HUES6 (cell line): Measurements from ENCODE around the gene RNF40.

Experiments used
- H3K27ac ChIP-seq: 2 replicates; pipeline ENCODE4 v1.7.0; 2013; ENCODE audit warnings: low read depth, mild to moderate bottlenecking, low read length, inconsistent platforms
- H3K27me3 ChIP-seq: 2 replicates; pipeline ENCODE4 v1.6.1; 2013; ENCODE audit warnings: low read length; ENCODE audit not compliant: control insufficient read depth, insufficient read depth
- H3K36me3 ChIP-seq: 2 replicates; pipeline ENCODE4 v1.6.1; 2013; ENCODE audit warnings: low read length; ENCODE audit not compliant: control insufficient read depth, insufficient read depth
- H3K4me1 ChIP-seq: 2 replicates; pipeline ENCODE4 v1.6.1; 2013; ENCODE audit warnings: low read length; ENCODE audit not compliant: control insufficient read depth, insufficient read depth
- H3K4me3 ChIP-seq: 2 replicates; pipeline ENCODE4 v1.5.1; 2013; ENCODE audit warnings: low read depth, low read length
- H3K9ac ChIP-seq: one replicate; pipeline ENCODE4 v1.6.1; 2013; ENCODE audit warnings: mild to moderate bottlenecking, low read length
- H3K9me3 ChIP-seq: 2 replicates; pipeline ENCODE4 v1.6.1; 2013; ENCODE audit warnings: low read depth, low read length; ENCODE audit not compliant: control insufficient read depth, insufficient read depth

Gene RNF40

GRCh38 chr16:30766206-30766932 lies 4.2 kb downstream of the RNF40 start:
- H3K9ac ChIP-seq, result no peak overlapping the region
- H3K27me3 ChIP-seq, result no peaks in the 10 kb centered on the region
- no peak overlapping the region for H3K4me3 ChIP-seq
- H3K36me3 ChIP-seq, result peaks cover 86% of the 10 kb centered on the region
- H3K4me1 ChIP-seq, result peaks cover 5% of the 10 kb centered on the region; the same call in 1 of the 2 replicates
- H3K27ac ChIP-seq, result no peak overlapping the region
- no peaks in the 10 kb centered on the region for H3K9me3 ChIP-seq

- Histone ChIP-seq H3K27ac (no peak overlapping the region), H3K9ac (no peak overlapping the region), H3K36me3 (peaks cover 92% of the 10 kb centered on the region), H3K9me3 (no peaks in the 10 kb centered on the region), H3K4me1 (peaks cover 5% of the 10 kb centered on the region; the same call in 1 of the 2 replicates), H3K27me3 (no peaks in the 10 kb centered on the region), H3K4me3 (no peak overlapping the region)
Observed at GRCh38 chr16:30766933-30767284, 4.8 kb downstream of the RNF40 start.

- H3K4me1 ChIP-seq, result peaks cover 2% of the 10 kb centered on the region; the same call in 1 of the 2 replicates
- no peaks in the 10 kb centered on the region for H3K9me3 ChIP-seq
- H3K4me3 ChIP-seq, result no peak overlapping the region
- H3K27ac ChIP-seq, result no peak overlapping the region
- no peaks in the 10 kb centered on the region for H3K27me3 ChIP-seq
- H3K36me3 ChIP-seq, result peaks cover 98% of the 10 kb centered on the region
- no peak overlapping the region for H3K9ac ChIP-seq
Observed at GRCh38 chr16:30767767-30768465, 5.8 kb downstream of the RNF40 start.

GRCh38 chr16:30768583-30769181 lies 6.6 kb downstream of the RNF40 start:
- Histone ChIP-seq H3K27ac (no peak overlapping the region), H3K9me3 (no peaks in the 10 kb centered on the region), H3K36me3 (peaks cover 98% of the 10 kb centered on the region), H3K4me1 (no peaks in the 10 kb centered on the region), H3K9ac (no peak overlapping the region), H3K4me3 (no peak overlapping the region), H3K27me3 (no peaks in the 10 kb centered on the region)

GRCh38 chr16:30769379-30770089 lies 7.4 kb downstream of the RNF40 start:
- Histone ChIP-seq H3K27ac (no peak overlapping the region), H3K27me3 (no peaks in the 10 kb centered on the region), H3K9ac (no peak overlapping the region), H3K4me3 (no peak overlapping the region), H3K9me3 (no peaks in the 10 kb centered on the region), H3K4me1 (no peaks in the 10 kb centered on the region), H3K36me3 (peaks cover 98% of the 10 kb centered on the region)

GRCh38 chr16:30771726-30772125 lies 9.6 kb downstream of the RNF40 start:
- Histone ChIP-seq H3K27ac (no peak overlapping the region), H3K27me3 (no peaks in the 10 kb centered on the region), H3K9ac (no peak overlapping the region), H3K9me3 (no peaks in the 10 kb centered on the region), H3K36me3 (peaks cover 78% of the 10 kb centered on the region), H3K4me1 (peaks cover 3% of the 10 kb centered on the region), H3K4me3 (no peak overlapping the region)

- no peak overlapping the region for H3K4me3 ChIP-seq
- H3K9me3 ChIP-seq, result no peaks in the 10 kb centered on the region
- H3K9ac ChIP-seq, result no peak overlapping the region
- H3K27me3 ChIP-seq, result no peaks in the 10 kb centered on the region
- peaks cover 11% of the 10 kb centered on the region for H3K4me1 ChIP-seq
- peaks cover 57% of the 10 kb centered on the region for H3K36me3 ChIP-seq
- H3K27ac ChIP-seq, result no peak overlapping the region
Observed at GRCh38 chr16:30773826-30774225, 11.7 kb downstream of the RNF40 start.

- Histone ChIP-seq H3K27ac (no peak overlapping the region), H3K9me3 (no peaks in the 10 kb centered on the region), H3K4me3 (peak overlapping the region; percentile 78), H3K36me3 (peaks cover 50% of the 10 kb centered on the region), H3K27me3 (no peaks in the 10 kb centered on the region), H3K9ac (peak overlapping the region; percentile 94), H3K4me1 (peaks cover 14% of the 10 kb centered on the region)
Observed at GRCh38 chr16:30774367-30775130, 12.4 kb downstream of the RNF40 start.

GRCh38 chr16:30775131-30775391 lies 12.9 kb downstream of the RNF40 start:
- H3K27ac ChIP-seq, result peak overlapping the region; percentile 84; the same call in 1 of the 2 replicates

GRCh38 chr16:30775392-30776188 lies 13.5 kb downstream of the RNF40 start:
- Histone ChIP-seq H3K4me3 (peak overlapping the region; percentile 78), H3K9ac (peak overlapping the region; percentile 94)

More at GRCh38 chr16:30775131-30775391, 12.9 kb downstream of the RNF40 start:
- H3K9ac ChIP-seq, result peak overlapping the region; percentile 94
- H3K9me3 ChIP-seq, result no peaks in the 10 kb centered on the region
- H3K4me1 ChIP-seq, result peaks cover 14% of the 10 kb centered on the region
- H3K4me3 ChIP-seq, result peak overlapping the region; percentile 78
- no peaks in the 10 kb centered on the region for H3K27me3 ChIP-seq
- peaks cover 45% of the 10 kb centered on the region for H3K36me3 ChIP-seq

More at GRCh38 chr16:30775392-30776188, 13.5 kb downstream of the RNF40 start:
- no peaks in the 10 kb centered on the region for H3K27me3 ChIP-seq
- H3K9me3 ChIP-seq, result no peaks in the 10 kb centered on the region
- peak overlapping the region; percentile 84 for H3K27ac ChIP-seq
- peaks cover 14% of the 10 kb centered on the region for H3K4me1 ChIP-seq
- peaks cover 40% of the 10 kb centered on the region for H3K36me3 ChIP-seq
